MCF 10A (cell line): ENCODE results near the gene RASSF8. TPM values are rescaled to one million over a fixed set of nuclear protein-coding genes. Genes with fewer than 3 reads are reported as not detected.

ENCODE experiments used
- BruUV-seq: library from RNA; stranded (reverse); fragments of 400-500 nt; replicated peaks from 2 replicates; lab custom pipeline; 2021; lab: Mats Ljungman, UMichigan
- CTCF ChIA-PET: fragments of 300-600 bp; sonication (Branson Sonifier 250); formaldehyde crosslinking; extraction: SDS; loops from one replicate; lab custom pipeline; 2021; ENCODE audit warnings: antibody characterized with exemption, inconsistent platforms; lab: Yijun Ruan, JAX
- POLR2A ChIA-PET: fragments of 300-600, 350-650 bp; sonication (Branson Sonifier 250); formaldehyde crosslinking; extraction: SDS; loops from one replicate; lab custom pipeline; 2020; ENCODE audit warnings: antibody characterized with exemption, inconsistent platforms; lab: Yijun Ruan, JAX
- DNase-seq: peaks from one replicate; pipeline ENCODE4 v3.0.0-alpha.2; 2018; ENCODE audit not compliant: unreplicated experiment
- H3K27ac Mint-ChIP-seq: one replicate; pipeline ENCODE4 v1.8.0; 2022; ENCODE audit warnings: mild to moderate bottlenecking, low read depth, mixed read lengths; ENCODE audit not compliant: unreplicated experiment
- H3K27me3 Mint-ChIP-seq: one replicate; pipeline ENCODE4 v1.8.0; 2022; ENCODE audit warnings: mixed read lengths; ENCODE audit not compliant: insufficient read depth, unreplicated experiment
- H3K36me3 Mint-ChIP-seq: one replicate; pipeline ENCODE4 v1.8.0; 2022; ENCODE audit warnings: mild to moderate bottlenecking, moderate library complexity, mixed read lengths; ENCODE audit not compliant: insufficient read depth, unreplicated experiment
- H3K4me1 Mint-ChIP-seq: one replicate; pipeline ENCODE4 v1.8.0; 2022; ENCODE audit warnings: mixed read lengths; ENCODE audit not compliant: insufficient read depth, unreplicated experiment
- H3K4me3 Mint-ChIP-seq: one replicate; pipeline ENCODE4 v1.8.0; 2022; ENCODE audit warnings: mild to moderate bottlenecking, moderate library complexity, mixed read lengths; ENCODE audit not compliant: unreplicated experiment
- H3K9me3 Mint-ChIP-seq: one replicate; pipeline ENCODE4 v1.8.0; 2022; ENCODE audit warnings: mixed read lengths; ENCODE audit not compliant: unreplicated experiment
- CTCF ChIP-seq: fragments of 200-600 bp; IDR thresholded peaks from one replicate; pipeline ENCODE4 v1.8.0; 2022; ENCODE audit warnings: antibody characterized with exemption, mild to moderate bottlenecking; ENCODE audit not compliant: unreplicated experiment
- intact Hi-C: fragments of 100-400 bp; cut with micrococcal nuclease; formaldehyde crosslinking; loops from 2 replicates; pipeline ENCODE4 v1.14.1; 2022
- total RNA-seq: library from RNA; stranded (reverse); gene quantifications from 2 replicates; pipeline ENCODE4 v1.2.3, GENCODE V29; 2022

Gene RASSF8
- total RNA-seq, 1 experiment from 2014 or later: 52.9 TPM

- no peak overlapping the region for H3K4me3 Mint-ChIP-seq
- no peak overlapping the region for H3K27ac Mint-ChIP-seq
- H3K9me3 Mint-ChIP-seq: no peaks in the 10 kb centered on the region
- no peaks in the 10 kb centered on the region for H3K27me3 Mint-ChIP-seq
- H3K4me1 Mint-ChIP-seq: peaks cover 7% of the 10 kb centered on the region
- H3K36me3 Mint-ChIP-seq: peaks cover 5% of the 10 kb centered on the region
- no peak for DNase-seq
- ChIA-PET CTCF (interaction anchor here (0.5 to 1.5 kb wide), 7 partner anchors 14 to 753 kb away, joined by 3 to 5 read pairs (median 3); no protein-coding TSS in a partner anchor), POLR2A (interaction anchor here (0.5 to 1.2 kb wide), 2 partner anchors 10 to 119 kb away, joined by 3 read pairs; no protein-coding TSS in a partner anchor)
- TF ChIP-seq CTCF: no peak
- no TSS peak for BruUV-seq
- intact Hi-C loops: no loop called here
Observed at GRCh38 chr12:26101763-26102162, 143.3 kb downstream of the RASSF8 start.

GRCh38 chr12:26102953-26103352 lies 144.5 kb downstream of the RASSF8 start:
- H3K4me1 Mint-ChIP-seq: no peaks in the 10 kb centered on the region
- H3K4me3 Mint-ChIP-seq: no peak overlapping the region
- no peak for DNase-seq
- no TSS peak for BruUV-seq
- CTCF ChIA-PET: interaction anchor here (0.6 to 1.5 kb wide), 3 partner anchors 16 to 599 kb away, joined by 3 to 4 read pairs (median 3); no protein-coding TSS in a partner anchor
- no peak for TF ChIP-seq CTCF
- H3K9me3 Mint-ChIP-seq: no peaks in the 10 kb centered on the region
- no peaks in the 10 kb centered on the region for H3K27me3 Mint-ChIP-seq
- POLR2A ChIA-PET: no interaction called here
- H3K27ac Mint-ChIP-seq: no peak overlapping the region
- intact Hi-C loops: no loop called here
- H3K36me3 Mint-ChIP-seq: peaks cover 5% of the 10 kb centered on the region

GRCh38 chr12:26106347-26106746 lies 147.9 kb downstream of the RASSF8 start:
- H3K27ac Mint-ChIP-seq: no peak overlapping the region
- peaks cover 5% of the 10 kb centered on the region for H3K36me3 Mint-ChIP-seq
- H3K4me3 Mint-ChIP-seq: no peak overlapping the region
- H3K4me1 Mint-ChIP-seq: no peaks in the 10 kb centered on the region
- DNase-seq: no peak
- no peak for TF ChIP-seq CTCF
- POLR2A ChIA-PET: no interaction called here
- BruUV-seq: no TSS peak
- H3K27me3 Mint-ChIP-seq: no peaks in the 10 kb centered on the region
- H3K9me3 Mint-ChIP-seq: no peaks in the 10 kb centered on the region
- intact Hi-C loops: no loop called here
- CTCF ChIA-PET: no interaction called here

- H3K4me1 Mint-ChIP-seq: peaks cover 13% of the 10 kb centered on the region
- TF ChIP-seq CTCF: no peak
- CTCF ChIA-PET: interaction anchor here (1.0 to 1.1 kb wide), 3 partner anchors 12 to 294 kb away, joined by 3 to 4 read pairs (median 3); no protein-coding TSS in a partner anchor
Observed at GRCh38 chr12:26108915-26109314, 150.4 kb downstream of the RASSF8 start.

More at GRCh38 chr12:26108915-26109314, 150.4 kb downstream of the RASSF8 start:
- DNase-seq: no peak
- no peak overlapping the region for H3K4me3 Mint-ChIP-seq
- no peaks in the 10 kb centered on the region for H3K27me3 Mint-ChIP-seq
- no peak overlapping the region for H3K27ac Mint-ChIP-seq
- no TSS peak for BruUV-seq
- POLR2A ChIA-PET: interaction anchor here (0.6 to 0.7 kb wide), 2 partner anchors 210 to 599 kb away, joined by 3 read pairs; no protein-coding TSS in a partner anchor
- intact Hi-C loops: no loop called here
- H3K9me3 Mint-ChIP-seq: no peaks in the 10 kb centered on the region
- peaks cover 5% of the 10 kb centered on the region for H3K36me3 Mint-ChIP-seq
